ENCODE data around the gene B4GALT3.

B4GALT3 gene

GRCh38 chr1:161132410-161133219, 44.7 kb downstream of the B4GALT3 start, which contains the start of gene DEDD:
Gene DEDD, minus strand, starts transcription at chr1:161132667. Its CDS starts 8,205 bp downstream, at chr1:161124462.
- in situ Hi-C loops (cut with MboI; ENCODE audit: low sequenced_read_pairs) = no loop called here

- in situ Hi-C loops (cut with MboI; ENCODE audit: low sequenced_read_pairs) = no loop called here
Observed at GRCh38 chr1:161131523-161132409, 45.5 kb downstream of the B4GALT3 start.

DNA sequence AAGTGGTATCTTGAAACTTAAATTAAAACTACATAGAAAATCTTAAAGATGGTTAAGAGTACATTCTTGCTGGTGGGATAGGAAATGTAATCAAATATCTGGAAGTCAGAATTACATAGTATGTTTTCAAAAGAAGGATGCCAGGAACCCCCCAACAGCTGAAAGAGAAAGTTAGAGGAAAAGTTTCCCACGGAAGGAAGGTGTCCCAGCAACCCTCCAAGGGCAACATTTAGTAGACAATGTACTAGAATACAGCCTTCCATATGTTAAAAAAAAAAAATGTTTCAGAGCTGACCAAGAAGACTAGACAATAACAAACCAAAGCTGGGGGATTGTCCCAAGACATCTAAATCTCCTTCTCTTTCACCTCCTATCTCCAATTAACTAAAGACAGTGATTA, 47.0 kb downstream of the B4GALT3 start:
- in situ Hi-C loops (cut with MboI; ENCODE audit: low sequenced_read_pairs) = no loop called here

- in situ Hi-C loops (cut with MboI; ENCODE audit: low sequenced_read_pairs) = no loop called here
Observed at GRCh38 chr1:161128591-161129420, 48.5 kb downstream of the B4GALT3 start.

GRCh38 chr1:161127649-161128048, 49.7 kb downstream of the B4GALT3 start:
- in situ Hi-C loops (cut with MboI; ENCODE audit: low sequenced_read_pairs) = no loop called here

DNA sequence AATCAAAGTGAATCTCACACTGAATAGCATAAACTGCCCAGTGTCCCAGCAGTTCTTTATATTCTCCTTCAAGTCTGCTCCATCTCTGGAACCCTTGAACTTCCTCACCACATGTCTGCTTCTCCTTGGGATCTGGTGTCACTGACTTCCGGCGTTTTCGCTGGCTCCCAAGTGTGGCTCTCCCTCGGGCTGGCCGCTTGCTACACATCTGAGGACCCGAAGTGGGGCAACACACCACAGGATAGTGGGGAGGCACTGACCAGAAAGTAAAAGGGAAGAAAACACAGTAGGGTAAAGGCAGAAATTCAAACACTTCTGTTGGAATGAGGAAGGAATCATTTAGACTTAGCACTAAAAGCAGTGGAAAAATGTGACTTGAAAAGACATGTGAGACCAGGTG, 54.3 kb downstream of the B4GALT3 start:
- in situ Hi-C loops (cut with MboI; ENCODE audit: low sequenced_read_pairs) = no loop called here

GRCh38 chr1:161121834-161122233, 55.5 kb downstream of the B4GALT3 start:
- in situ Hi-C loops (cut with MboI; ENCODE audit: low sequenced_read_pairs) = no loop called here
